OCI-LY7 (cell line): ENCODE measurements around the gene MISP3. TPM values are rescaled to one million over a fixed set of nuclear protein-coding genes. Genes with fewer than 3 reads are reported as not detected.

ENCODE experiments used
- BruUV-seq: library from RNA; stranded (reverse); fragments of 400-500 nt; replicated peaks from 2 replicates; lab custom pipeline; 2021; lab: Mats Ljungman, UMichigan
- CTCF ChIA-PET: fragments of 300-600 bp; sonication (Branson Sonifier 250); formaldehyde crosslinking; loops from one replicate; lab custom pipeline; 2022; ENCODE audit warnings: antibody characterized with exemption; ENCODE audit not compliant: unreplicated experiment; lab: Charles Lee
- POLR2A ChIA-PET: fragments of 300-600 bp; sonication (Branson Sonifier 250); formaldehyde crosslinking; loops from one replicate; lab custom pipeline; 2022; ENCODE audit warnings: antibody characterized with exemption; lab: Charles Lee
- DNase-seq: peaks from one replicate; pipeline ENCODE4 v3.0.0-alpha.2; 2015; ENCODE audit warnings: low spot score
- H2AFZ ChIP-seq: fragments of 200-600 bp; sonication (generic), shearing (Covaris generic); 2 replicates; pipeline ENCODE4 v1.6.1; 2014; ENCODE audit warnings: mild to moderate bottlenecking, antibody characterized with exemption, low read length, moderate library complexity
- H3K27ac ChIP-seq: fragments of 200-600 bp; sonication (generic); 2 replicates; pipeline ENCODE4 v1.5.1; 2014; ENCODE audit warnings: mixed run types, low read depth, mild to moderate bottlenecking, moderate library complexity, low read length, inconsistent platforms; ENCODE audit not compliant: poor library complexity, severe bottlenecking
- H3K36me3 ChIP-seq: fragments of 200-600 bp; sonication (generic); 2 replicates; pipeline ENCODE4 v1.6.1; 2014; ENCODE audit warnings: mild to moderate bottlenecking, antibody characterized with exemption, low read length, moderate library complexity, mixed read lengths; ENCODE audit not compliant: insufficient read depth
- H3K4me1 ChIP-seq: fragments of 200-600 bp; sonication (generic); 2 replicates; pipeline ENCODE4 v1.5.1; 2014; ENCODE audit warnings: mild to moderate bottlenecking, low read length; ENCODE audit not compliant: insufficient read depth, poor library complexity, severe bottlenecking
- H3K4me2 ChIP-seq: fragments of 200-600 bp; sonication (generic); 2 replicates; pipeline ENCODE4 v1.6.1; 2014; ENCODE audit warnings: mild to moderate bottlenecking, low read length
- H3K4me3 ChIP-seq: fragments of 200-600 bp; sonication (generic); 2 replicates; pipeline ENCODE4 v1.5.1; 2014; ENCODE audit warnings: mild to moderate bottlenecking, low read depth, low read length; ENCODE audit not compliant: poor library complexity, severe bottlenecking
- H3K79me2 ChIP-seq: fragments of 200-600 bp; sonication (generic); 2 replicates; pipeline ENCODE4 v1.6.1; 2016; ENCODE audit warnings: low read depth, mild to moderate bottlenecking, low read length, moderate library complexity, mixed read lengths; ENCODE audit not compliant: insufficient read depth
- H3K9me2 ChIP-seq: fragments of 200-600 bp; sonication (generic); 2 replicates; pipeline ENCODE4 v1.6.1; 2016; ENCODE audit warnings: mild to moderate bottlenecking, low read length, mixed read lengths; ENCODE audit not compliant: insufficient read depth
- H3K9me3 ChIP-seq: fragments of 200-600 bp; sonication (generic); 2 replicates; pipeline ENCODE4 v1.6.1; 2014; ENCODE audit warnings: mild to moderate bottlenecking, mixed run types, low read length, mixed read lengths
- H4K20me1 ChIP-seq: fragments of 200-600 bp; sonication (generic); 2 replicates; pipeline ENCODE4 v1.6.1; 2014; ENCODE audit warnings: mild to moderate bottlenecking, antibody characterized with exemption, low read length, moderate library complexity, mixed read lengths; ENCODE audit not compliant: insufficient read depth
- EZH2phosphoT487 ChIP-seq: fragments of 200-600 bp; sonication (generic); IDR thresholded peaks from 2 replicates; pipeline ENCODE4 v1.6.1; 2018; ENCODE audit warnings: low read depth, borderline replicate concordance, mild to moderate bottlenecking, mixed run types, antibody characterized with exemption, low read length, moderate library complexity, mixed read lengths
- intact Hi-C: fragments of 100-400 bp; cut with micrococcal nuclease; formaldehyde crosslinking; loops from one replicate; pipeline ENCODE4 v1.10.0; 2022; ENCODE audit not compliant: unreplicated experiment
- total RNA-seq, 2 experiments: library from RNA; depleted of rRNA in 1 of 2; stranded (reverse); fragments of >200 nt in 1 of 2; shearing (Covaris generic) in 1 of 2; gene quantifications; 2 replicates each; pipeline ENCODE4 v1.2.3, GENCODE V29; 2014 to 2022
- TF ChIP-seq, protein P1 (sequence below): fragments of 200-600 bp; sonication (generic); conservative IDR thresholded peaks from 2 replicates; pipeline ENCODE4 v1.5.1; 2014; ENCODE audit warnings: mild to moderate bottlenecking, antibody characterized with exemption, low read length, moderate library complexity, mixed read lengths

The MISP3 gene
- total RNA-seq, 2 experiments from 2014 or later: 3.3 to 3.9 TPM

DNA sequence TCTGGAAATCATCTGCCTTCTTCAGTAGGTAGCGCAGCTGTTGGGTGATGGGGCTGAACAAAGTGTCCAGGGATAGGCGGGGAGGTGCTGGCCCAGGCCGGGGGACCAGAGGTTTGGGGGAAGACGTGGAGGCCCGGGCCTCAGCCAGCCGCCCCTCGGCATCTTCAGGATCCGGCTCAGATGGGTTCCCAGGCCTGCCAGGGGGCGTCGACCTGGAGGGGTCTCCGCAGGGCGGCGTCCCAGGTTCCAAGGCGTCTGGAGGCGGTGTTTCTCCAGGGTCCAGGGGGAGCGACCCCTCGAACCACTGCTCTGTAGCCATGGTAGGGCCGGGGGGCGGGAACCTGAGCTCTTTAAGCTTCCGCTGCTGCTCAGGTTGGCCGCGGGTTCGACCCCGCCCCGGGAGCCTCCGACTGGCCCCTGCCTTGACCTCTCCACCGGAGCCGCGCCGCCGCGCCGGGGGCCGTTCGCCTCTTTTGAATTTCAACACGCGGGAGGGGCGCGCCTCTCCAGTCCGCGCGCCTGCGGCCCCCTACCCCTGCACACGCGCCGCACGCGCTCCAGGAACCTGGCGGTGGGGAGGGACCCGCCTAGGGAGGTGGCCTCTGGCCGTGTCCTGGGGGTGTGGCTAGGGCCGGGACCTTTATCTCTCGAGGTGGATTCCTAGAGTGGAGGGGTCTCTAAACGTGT is 12.9 kb downstream of the MISP3 start, which contains the start of gene C19orf67:
C19orf67 (minus strand) TSS at position 475 of the 687 bp plus-strand sequence; CDS start at position 319, 156 bp downstream.
- H2AFZ ChIP-seq: no peak within 1 kb of the TSS
- BruUV-seq: no TSS peak
- no peak for DNase-seq
- intact Hi-C loops: no loop called here
- POLR2A ChIA-PET: no interaction called here
- H3K9me3 ChIP-seq: no peaks in the 10 kb centered on the region
- CTCF ChIA-PET: no interaction called here
- no peak within 1 kb of the TSS for H3K4me2 ChIP-seq
- H3K4me1 ChIP-seq: peaks cover 22% of the 10 kb centered on the region
- H3K27ac ChIP-seq: no peak within 1 kb of the TSS
- H3K79me2 ChIP-seq: peaks cover 15% of the 10 kb centered on the region; the same call in 1 of the 2 replicates
- H3K36me3 ChIP-seq: peaks cover 41% of the 10 kb centered on the region
- no peak within 1 kb of the TSS for H3K4me3 ChIP-seq
- peaks cover 9% of the 10 kb centered on the region; the same call in 1 of the 2 replicates for H4K20me1 ChIP-seq
- no peak for TF ChIP-seq EZH2phosphoT487
- TF ChIP-seq, protein P1, sequence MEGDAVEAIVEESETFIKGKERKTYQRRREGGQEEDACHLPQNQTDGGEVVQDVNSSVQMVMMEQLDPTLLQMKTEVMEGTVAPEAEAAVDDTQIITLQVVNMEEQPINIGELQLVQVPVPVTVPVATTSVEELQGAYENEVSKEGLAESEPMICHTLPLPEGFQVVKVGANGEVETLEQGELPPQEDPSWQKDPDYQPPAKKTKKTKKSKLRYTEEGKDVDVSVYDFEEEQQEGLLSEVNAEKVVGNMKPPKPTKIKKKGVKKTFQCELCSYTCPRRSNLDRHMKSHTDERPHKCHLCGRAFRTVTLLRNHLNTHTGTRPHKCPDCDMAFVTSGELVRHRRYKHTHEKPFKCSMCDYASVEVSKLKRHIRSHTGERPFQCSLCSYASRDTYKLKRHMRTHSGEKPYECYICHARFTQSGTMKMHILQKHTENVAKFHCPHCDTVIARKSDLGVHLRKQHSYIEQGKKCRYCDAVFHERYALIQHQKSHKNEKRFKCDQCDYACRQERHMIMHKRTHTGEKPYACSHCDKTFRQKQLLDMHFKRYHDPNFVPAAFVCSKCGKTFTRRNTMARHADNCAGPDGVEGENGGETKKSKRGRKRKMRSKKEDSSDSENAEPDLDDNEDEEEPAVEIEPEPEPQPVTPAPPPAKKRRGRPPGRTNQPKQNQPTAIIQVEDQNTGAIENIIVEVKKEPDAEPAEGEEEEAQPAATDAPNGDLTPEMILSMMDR: no peak
- H3K9me2 ChIP-seq: no peaks in the 10 kb centered on the region

DNA sequence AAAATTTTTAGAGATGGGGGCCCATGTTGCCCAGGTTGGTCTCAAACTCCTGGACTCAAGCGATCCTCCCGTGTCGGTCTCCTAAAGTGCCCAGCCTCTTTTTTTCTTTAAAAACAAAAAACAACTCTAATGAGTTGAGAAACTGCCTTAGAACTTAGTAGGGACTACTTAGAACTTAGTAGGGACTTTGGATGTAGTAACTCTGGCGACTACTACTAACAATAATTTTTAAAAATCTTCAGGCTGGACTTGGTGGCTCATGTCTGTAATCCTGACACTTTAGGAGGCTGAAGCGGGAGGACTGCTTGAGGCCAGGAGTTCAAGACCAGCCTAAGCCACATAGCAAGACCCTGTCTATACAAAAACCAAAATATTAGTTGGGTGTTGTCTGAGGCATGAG is 13.5 kb downstream of the MISP3 start:
- ChIA-PET POLR2A (no interaction called here), CTCF (no interaction called here)
- Histone ChIP-seq H2AFZ (no peak overlapping the region), H3K27ac (no peak overlapping the region), H3K9me3 (no peaks in the 10 kb centered on the region), H3K79me2 (peaks cover 15% of the 10 kb centered on the region; the same call in 1 of the 2 replicates), H4K20me1 (peaks cover 9% of the 10 kb centered on the region; the same call in 1 of the 2 replicates), H3K4me2 (no peak overlapping the region), H3K9me2 (no peaks in the 10 kb centered on the region), H3K4me1 (peaks cover 20% of the 10 kb centered on the region), H3K4me3 (no peak overlapping the region), H3K36me3 (peaks cover 41% of the 10 kb centered on the region)
- no TSS peak for BruUV-seq
- TF ChIP-seq EZH2phosphoT487: no peak
- TF ChIP-seq, protein P1: no peak
- no peak for DNase-seq
- intact Hi-C loops: no loop called here
